ENCODE results near the gene TPM3.

GRCh38 chr1:154181944-154182343, 10.0 kb downstream of the TPM3 start:
- no peak for TF ChIP-seq CTCF (IDR thresholded peaks at IDR 0.05 in 2 of 3, conservative IDR thresholded peaks at IDR 0.05 in 1 of 3; ENCODE audit: control insufficient read depth in 2 of 3, extremely low read depth in 1 of 3, insufficient read depth in 1 of 3, low read depth in 3 of 3, low read length in 3 of 3)
- 0 out of 2 replicates have a peak, but pooled peaks have one; percentile 79 for TF ChIP-seq TCF12 (IDR thresholded peaks at IDR 0.05; ENCODE audit: low read depth, low read length)
- no peak for TF ChIP-seq CHD4 (IDR thresholded peaks at IDR 0.05)
- TF ChIP-seq PML (IDR thresholded peaks at IDR 0.05; ENCODE audit: low read length) = no peak
- TF ChIP-seq, protein P1, sequence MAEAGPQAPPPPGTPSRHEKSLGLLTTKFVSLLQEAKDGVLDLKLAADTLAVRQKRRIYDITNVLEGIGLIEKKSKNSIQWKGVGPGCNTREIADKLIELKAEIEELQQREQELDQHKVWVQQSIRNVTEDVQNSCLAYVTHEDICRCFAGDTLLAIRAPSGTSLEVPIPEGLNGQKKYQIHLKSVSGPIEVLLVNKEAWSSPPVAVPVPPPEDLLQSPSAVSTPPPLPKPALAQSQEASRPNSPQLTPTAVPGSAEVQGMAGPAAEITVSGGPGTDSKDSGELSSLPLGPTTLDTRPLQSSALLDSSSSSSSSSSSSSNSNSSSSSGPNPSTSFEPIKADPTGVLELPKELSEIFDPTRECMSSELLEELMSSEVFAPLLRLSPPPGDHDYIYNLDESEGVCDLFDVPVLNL (IDR thresholded peaks at IDR 0.05; ENCODE audit: low read depth, low read length) = no peak
- TF ChIP-seq SMC3 (IDR thresholded peaks at IDR 0.05; ENCODE audit: borderline replicate concordance, low read length) = no peak
- no peak for TF ChIP-seq MXI1 (IDR thresholded peaks at IDR 0.05; ENCODE audit: low read depth, low read length)
- TF ChIP-seq POLR2A (IDR thresholded peaks at IDR 0.05; ENCODE audit: low read depth, low read length) = no peak

Measured in GM12878 (cell line).